GM10266 (cell line): Measurements from ENCODE around the gene TBCK.

ENCODE experiments used
- DNase-seq: peaks from one replicate; pipeline ENCODE4 v3.0.0; 2012; ENCODE audit errors: extremely low spot score
- TF ChIP-seq, protein P1 (sequence below): IDR thresholded peaks from 2 replicates; pipeline ENCODE4 v1.5.1; 2012; ENCODE audit warnings: mild to moderate bottlenecking, low read depth; ENCODE audit not compliant: control insufficient read depth, insufficient read depth; ENCODE audit errors: missing control alignments

Gene TBCK

DNA sequence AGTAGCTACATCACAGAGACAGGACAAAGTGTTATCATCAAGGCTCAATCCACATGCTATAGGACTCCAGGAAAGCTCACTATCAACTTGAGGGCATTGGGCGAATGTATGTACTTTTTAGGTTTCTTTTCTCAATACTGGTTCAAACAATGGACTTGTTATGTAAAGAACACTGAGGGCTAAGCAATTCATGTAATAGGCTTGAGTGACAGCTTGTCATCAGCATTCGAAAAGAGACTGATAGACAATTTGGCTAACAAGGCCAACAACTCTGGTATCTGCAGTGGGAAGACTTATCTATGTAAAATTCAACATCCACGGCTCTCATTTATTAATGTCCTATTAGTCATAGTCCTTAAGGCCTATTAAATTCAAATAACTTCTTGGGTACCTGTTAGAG is 279.7 kb downstream of the TBCK start:
- TF ChIP-seq, protein P1, sequence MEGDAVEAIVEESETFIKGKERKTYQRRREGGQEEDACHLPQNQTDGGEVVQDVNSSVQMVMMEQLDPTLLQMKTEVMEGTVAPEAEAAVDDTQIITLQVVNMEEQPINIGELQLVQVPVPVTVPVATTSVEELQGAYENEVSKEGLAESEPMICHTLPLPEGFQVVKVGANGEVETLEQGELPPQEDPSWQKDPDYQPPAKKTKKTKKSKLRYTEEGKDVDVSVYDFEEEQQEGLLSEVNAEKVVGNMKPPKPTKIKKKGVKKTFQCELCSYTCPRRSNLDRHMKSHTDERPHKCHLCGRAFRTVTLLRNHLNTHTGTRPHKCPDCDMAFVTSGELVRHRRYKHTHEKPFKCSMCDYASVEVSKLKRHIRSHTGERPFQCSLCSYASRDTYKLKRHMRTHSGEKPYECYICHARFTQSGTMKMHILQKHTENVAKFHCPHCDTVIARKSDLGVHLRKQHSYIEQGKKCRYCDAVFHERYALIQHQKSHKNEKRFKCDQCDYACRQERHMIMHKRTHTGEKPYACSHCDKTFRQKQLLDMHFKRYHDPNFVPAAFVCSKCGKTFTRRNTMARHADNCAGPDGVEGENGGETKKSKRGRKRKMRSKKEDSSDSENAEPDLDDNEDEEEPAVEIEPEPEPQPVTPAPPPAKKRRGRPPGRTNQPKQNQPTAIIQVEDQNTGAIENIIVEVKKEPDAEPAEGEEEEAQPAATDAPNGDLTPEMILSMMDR, result no peak
- no peak for DNase-seq

DNA sequence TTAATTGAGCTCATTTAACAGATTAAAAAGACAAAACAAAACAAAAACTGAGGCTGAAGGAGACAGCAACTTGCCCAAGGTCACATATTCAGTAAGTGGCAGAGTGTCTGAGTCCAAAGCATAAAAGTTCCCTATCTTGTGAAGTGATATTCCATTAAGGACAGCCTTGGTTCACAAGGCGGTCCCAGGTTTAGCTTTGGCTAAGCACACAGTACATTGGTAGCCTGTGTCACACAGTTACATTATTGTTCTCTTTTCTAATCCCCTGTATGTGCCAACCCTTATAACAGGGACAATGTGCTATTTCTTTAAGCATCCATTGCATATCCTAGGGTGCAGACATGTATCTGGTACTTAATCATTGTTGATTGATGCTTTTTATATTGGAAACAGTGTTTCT is 280.8 kb downstream of the TBCK start:
- TF ChIP-seq, protein P1, result no peak
- DNase-seq, result no peak

DNA sequence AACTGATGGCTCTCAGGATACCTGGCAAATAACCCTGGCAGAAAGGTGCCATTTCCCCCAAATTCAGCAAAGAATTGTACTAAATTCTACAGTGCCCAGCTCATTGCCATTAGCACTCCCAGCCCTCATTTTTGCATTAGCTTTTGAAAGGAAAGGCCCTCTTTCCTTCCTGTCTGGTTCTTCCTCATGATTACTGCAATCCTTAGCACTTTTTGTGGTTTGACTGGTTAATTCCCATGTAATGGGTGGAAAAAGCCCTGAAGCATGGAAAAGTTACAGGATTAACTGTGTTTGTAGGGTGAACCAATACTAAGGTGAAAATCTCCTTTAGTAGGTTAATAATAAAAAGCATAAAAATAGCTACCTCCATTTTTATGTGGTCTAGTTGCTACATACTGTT is 281.3 kb downstream of the TBCK start:
- DNase-seq, result no peak
- TF ChIP-seq, protein P1, result no peak

DNA sequence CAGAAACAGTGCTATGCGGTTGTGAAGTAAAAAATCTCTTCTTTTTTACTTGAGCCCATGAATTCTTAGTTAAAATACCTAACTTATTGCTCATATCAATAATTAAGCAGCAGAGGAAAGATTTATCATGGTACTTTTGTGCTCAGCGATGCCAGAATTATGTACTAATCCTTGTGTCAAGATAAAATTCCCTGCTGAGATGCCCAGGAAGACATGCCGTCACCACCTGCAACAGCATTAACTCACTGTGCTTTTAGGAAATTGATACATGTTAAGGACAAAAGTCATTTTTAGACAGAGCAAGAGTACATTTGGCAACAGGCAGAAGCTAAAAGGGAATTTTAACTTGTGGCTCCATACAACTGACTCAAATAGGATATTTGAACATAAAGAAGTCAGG is 281.8 kb downstream of the TBCK start:
- DNase-seq, result no peak
- TF ChIP-seq, protein P1, result no peak

DNA sequence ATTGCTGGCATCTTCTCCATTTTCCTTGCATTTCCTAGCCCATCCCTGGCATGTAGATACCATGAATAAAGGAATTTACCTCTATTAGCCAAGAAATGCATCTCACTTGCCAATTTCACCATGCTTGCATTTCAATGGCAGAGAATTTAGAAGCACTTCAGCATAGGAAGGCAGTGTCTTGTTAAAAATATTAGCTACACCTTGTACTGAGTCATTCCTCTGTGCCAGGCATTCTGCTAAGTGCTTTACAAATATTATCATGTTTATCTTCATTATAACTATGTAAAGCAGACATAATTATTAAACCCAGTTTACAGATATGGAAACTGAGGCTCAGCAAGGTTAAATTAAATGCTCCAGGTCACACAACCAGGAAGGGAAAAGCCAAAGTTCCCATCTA is 282.5 kb downstream of the TBCK start:
- no peak for DNase-seq
- TF ChIP-seq, protein P1, result no peak

DNA sequence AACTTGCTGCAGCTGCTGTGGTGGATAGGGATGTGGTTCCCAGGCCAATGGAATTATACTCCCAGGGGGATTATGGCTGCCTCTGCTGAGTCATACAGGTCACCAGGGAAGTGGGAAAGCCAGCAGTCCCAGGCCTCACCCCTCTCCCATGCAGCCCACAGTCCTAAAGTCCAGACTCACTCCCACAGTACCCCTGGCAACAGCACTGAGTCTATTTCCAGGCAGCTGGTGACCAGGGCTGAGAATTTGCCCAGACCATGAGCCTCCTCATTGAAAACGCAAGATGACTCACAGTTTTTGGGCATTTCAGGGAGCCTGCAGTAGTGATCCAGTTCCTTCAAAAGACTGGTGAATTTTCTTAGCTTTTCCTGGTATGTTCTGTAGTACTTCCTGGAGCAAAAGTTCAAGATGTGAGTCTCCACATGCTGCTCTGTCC is 283.1 kb downstream of the TBCK start:
- no peak for DNase-seq
- TF ChIP-seq, protein P1, result no peak

DNA sequence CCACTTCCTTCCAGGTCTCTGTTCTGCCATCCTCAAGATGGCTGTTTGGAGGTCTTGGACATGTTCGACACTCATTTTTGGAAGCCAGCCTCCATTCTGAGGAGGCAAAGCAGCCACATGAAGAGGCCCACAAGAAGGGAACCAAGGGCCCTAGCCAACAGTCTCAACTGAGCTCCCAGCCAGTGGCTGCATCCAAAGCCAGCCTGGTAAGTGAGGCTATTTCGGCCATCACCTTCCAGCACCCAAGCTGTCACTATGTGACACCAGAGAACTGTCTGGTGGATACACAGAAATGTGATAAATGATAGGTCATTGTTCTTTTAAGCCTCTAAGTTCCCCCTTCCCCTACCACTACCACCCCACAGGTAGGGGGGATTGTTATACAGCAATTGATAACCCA is 293.6 kb downstream of the TBCK start:
- TF ChIP-seq, protein P1, result no peak
- DNase-seq, result no peak
